Measurements from ENCODE around the gene SLC7A6. TPM values are rescaled to one million over a fixed set of nuclear protein-coding genes. Genes with fewer than 3 reads are reported as not detected.

The SLC7A6 gene
- total RNA-seq, 1 donor from 2014 or later, result 9.4 TPM

DNA sequence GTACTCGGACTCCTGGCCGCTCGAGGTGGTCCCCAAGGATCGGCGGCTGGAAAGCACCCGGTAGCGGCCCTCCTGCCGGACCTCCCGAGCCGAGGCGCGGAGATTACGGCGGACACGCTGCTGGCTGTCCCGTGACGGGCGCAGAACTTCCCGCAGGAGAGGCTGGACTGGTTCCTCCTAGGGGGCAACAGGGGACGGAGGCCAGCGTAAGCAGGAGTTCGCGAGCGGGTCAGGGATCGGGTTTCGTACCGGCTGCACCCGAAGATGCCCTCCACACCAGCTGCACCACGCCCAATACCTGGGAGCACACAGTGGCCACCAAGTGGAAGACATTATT, 46.1 kb downstream of the SLC7A6 start:
- Histone ChIP-seq H3K9me3 (ENCODE audit: control insufficient read depth in 3 of 3, low read length in 3 of 3) (no peaks in the 10 kb centered on the region), H3K27ac (ENCODE audit: low read depth, low read length) (peak overlapping the region; percentile 78), H3K4me1 (ENCODE audit: control insufficient read depth in 3 of 3, insufficient read depth in 3 of 3, low read length in 3 of 3) (peaks cover 21 to 39% (median 23%) of the 10 kb centered on the region in 3 donors), H3K9ac (ENCODE audit: low read depth in 1 of 3, low read length in 3 of 3) (peak overlapping the region; percentile 80 to 97 (median 95)), H3K27me3 (ENCODE audit: control insufficient read depth in 3 of 3, insufficient read depth in 3 of 3, low read length in 3 of 3) (no peaks in the 10 kb centered on the region), H3K36me3 (ENCODE audit: control insufficient read depth in 3 of 3, insufficient read depth in 3 of 3, low read length in 3 of 3) (peaks cover 15 to 29% (median 18%) of the 10 kb centered on the region in 3 donors), H3K4me3 (ENCODE audit: low read length in 3 of 3) (peak overlapping the region; percentile 91 to 99 (median 99))

DNA sequence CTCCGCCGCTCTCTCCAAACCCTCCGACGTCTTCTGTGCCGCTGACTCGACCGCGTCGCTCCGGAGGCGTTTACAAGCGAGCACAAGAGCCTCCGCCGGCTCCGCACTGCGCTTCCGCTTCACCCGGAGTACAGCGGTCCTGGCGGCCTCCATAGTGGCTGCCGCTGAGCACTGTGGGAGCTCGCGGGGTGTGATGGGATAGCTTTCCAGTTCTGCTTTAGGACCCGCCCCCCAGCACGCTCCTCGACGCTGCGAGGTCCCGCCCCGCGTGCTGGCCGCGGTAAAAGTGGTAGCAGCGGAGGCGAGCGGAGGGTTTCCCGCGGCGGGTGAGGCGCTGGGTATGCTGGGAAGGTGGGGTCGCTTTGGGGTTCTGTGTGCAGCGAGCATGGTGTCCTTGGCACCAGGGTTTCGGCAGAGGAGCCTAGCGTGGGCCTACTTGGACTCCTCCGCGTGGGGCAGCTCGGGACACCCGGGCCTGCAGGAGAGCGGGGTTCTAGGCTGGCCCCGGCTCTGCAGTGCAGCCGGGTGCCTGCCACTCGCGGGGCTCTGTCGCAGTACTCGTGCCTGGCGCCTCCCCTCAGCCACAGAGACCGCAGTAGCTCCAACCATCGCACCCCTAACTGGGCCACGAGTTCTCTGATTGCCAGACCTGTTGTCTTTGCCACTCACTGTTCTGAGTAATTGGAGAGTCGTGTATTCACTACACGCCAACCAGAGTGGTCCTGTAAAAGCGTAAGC, 46.6 kb downstream of the SLC7A6 start, which contains the start of the genes PRMT7 and SLC7A6OS:
TSS of gene PRMT7 (plus strand) at position 246 of the 738 bp plus-strand sequence. CDS start 4,961 bp downstream, outside the sequence.
TSS of gene SLC7A6OS (minus strand) at position 173 of the 738 bp plus-strand sequence. CDS start at position 153, 20 bp downstream.
- Histone ChIP-seq H3K4me3 (ENCODE audit: low read length in 3 of 3) (peak within 1 kb of the TSS; percentile 91 to 99 (median 99)), H3K9me3 (ENCODE audit: control insufficient read depth in 3 of 3, low read length in 3 of 3) (no peaks in the 10 kb centered on the region), H3K9ac (ENCODE audit: low read depth in 1 of 3, low read length in 3 of 3) (peak within 1 kb of the TSS; percentile 80 to 97 (median 95)), H3K4me1 (ENCODE audit: control insufficient read depth in 3 of 3, insufficient read depth in 3 of 3, low read length in 3 of 3) (peaks cover 21 to 39% (median 23%) of the 10 kb centered on the region in 3 donors), H3K36me3 (ENCODE audit: control insufficient read depth in 3 of 3, insufficient read depth in 3 of 3, low read length in 3 of 3) (peaks cover 17 to 35% (median 19%) of the 10 kb centered on the region in 3 donors), H3K27ac (ENCODE audit: low read depth, low read length) (peak within 1 kb of the TSS; percentile 78), H3K27me3 (ENCODE audit: control insufficient read depth in 3 of 3, insufficient read depth in 3 of 3, low read length in 3 of 3) (no peaks in the 10 kb centered on the region)

DNA sequence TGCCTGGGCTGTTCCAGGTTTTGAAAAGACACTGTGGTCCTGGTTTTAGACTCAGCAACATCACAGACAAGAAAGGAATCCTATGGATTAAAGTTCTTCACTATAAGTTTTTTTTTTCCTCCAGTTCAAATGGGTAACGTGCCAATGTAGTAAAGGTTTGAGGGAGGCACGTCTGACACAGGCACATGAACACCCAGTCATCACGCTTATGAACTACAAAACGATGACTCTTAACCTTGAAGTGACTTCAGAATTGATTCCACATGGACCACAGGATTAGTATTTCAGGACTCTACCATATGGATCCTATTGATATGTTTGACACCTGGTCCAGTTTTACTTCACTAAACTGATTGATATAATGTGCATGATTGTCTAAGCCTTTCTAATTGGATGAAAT, 48.8 kb downstream of the SLC7A6 start:
- peaks cover 21 to 39% (median 23%) of the 10 kb centered on the region in 3 donors for H3K4me1 ChIP-seq (ENCODE audit: control insufficient read depth in 3 of 3, insufficient read depth in 3 of 3, low read length in 3 of 3)
- H3K9ac ChIP-seq (ENCODE audit: low read depth in 1 of 3, low read length in 3 of 3), result no peak overlapping the region
- H3K4me3 ChIP-seq (ENCODE audit: low read length in 3 of 3), result no peak overlapping the region
- no peaks in the 10 kb centered on the region for H3K27me3 ChIP-seq (ENCODE audit: control insufficient read depth in 3 of 3, insufficient read depth in 3 of 3, low read length in 3 of 3)
- H3K9me3 ChIP-seq (ENCODE audit: control insufficient read depth in 3 of 3, low read length in 3 of 3), result no peaks in the 10 kb centered on the region
- peaks cover 22 to 36% (median 23%) of the 10 kb centered on the region in 3 donors for H3K36me3 ChIP-seq (ENCODE audit: control insufficient read depth in 3 of 3, insufficient read depth in 3 of 3, low read length in 3 of 3)
- no peak overlapping the region for H3K27ac ChIP-seq (ENCODE audit: low read depth, low read length)

DNA sequence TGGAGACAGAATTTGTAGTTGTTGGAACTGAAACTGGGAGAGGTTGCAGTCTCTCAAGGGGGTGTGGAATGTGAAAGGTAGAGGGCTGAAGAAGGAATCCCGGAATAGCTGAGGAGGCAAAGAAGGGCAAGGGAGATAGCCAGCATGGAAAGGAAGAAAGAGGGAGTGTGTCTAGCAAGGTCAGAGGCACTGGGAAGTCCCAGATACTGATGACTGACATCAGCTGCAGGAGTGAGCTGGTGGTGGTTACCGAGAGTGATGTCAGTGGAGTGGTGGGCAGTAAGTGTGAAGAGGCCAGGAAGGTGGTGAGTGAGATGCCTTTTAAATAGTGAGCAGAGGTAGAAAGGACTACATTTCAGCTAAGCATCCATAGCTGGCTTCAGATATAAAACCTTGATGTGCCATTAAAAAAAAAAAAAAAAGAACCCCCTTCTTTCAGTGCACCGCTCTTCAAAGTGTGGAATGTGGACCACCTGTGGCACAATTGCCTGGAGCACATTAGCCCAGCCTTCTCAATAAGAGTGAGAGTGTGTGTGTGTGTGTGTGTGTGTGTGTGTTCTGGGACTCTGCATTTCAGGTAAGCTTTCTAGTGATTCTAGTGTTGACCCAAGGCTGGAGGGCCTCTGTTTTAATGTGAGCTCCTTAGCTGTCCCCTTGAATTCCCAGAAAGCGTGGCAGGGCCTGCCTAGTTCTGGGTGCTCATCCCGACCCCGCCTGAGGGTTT, 55.0 kb downstream of the SLC7A6 start:
- peaks cover 26 to 46% (median 44%) of the 10 kb centered on the region in 3 donors for H3K36me3 ChIP-seq (ENCODE audit: control insufficient read depth in 3 of 3, insufficient read depth in 3 of 3, low read length in 3 of 3)
- H3K27me3 ChIP-seq (ENCODE audit: control insufficient read depth in 3 of 3, insufficient read depth in 3 of 3, low read length in 3 of 3), result no peaks in the 10 kb centered on the region
- no peaks in the 10 kb centered on the region for H3K9me3 ChIP-seq (ENCODE audit: control insufficient read depth in 3 of 3, low read length in 3 of 3)
- H3K9ac ChIP-seq (ENCODE audit: low read depth in 1 of 3, low read length in 3 of 3), result no peak overlapping the region
- H3K4me3 ChIP-seq (ENCODE audit: low read length in 3 of 3), result no peak overlapping the region
- no peak overlapping the region for H3K27ac ChIP-seq (ENCODE audit: low read depth, low read length)
- no peaks in the 10 kb centered on the region for H3K4me1 ChIP-seq (ENCODE audit: control insufficient read depth in 3 of 3, insufficient read depth in 3 of 3, low read length in 3 of 3)

DNA sequence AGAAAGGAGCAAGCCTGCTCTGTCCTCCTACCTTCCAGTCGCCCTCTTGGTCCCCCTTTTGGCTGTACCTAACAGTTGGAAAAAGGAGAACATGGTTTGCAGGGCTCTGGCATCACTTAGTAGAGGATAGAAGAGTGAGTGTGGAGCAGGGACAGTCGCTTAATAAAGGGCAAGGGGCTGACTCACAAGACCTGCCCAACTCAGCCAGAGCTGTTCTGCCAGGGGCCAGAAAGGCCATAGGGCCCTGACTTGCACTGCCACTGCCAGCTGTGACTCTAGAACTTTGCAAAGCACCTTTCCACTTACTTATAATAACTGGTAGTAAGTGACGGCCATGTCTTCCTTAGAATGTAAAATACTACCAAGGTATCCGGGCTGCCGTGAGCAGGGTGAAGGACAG, 60.0 kb downstream of the SLC7A6 start:
- H3K36me3 ChIP-seq (ENCODE audit: control insufficient read depth in 3 of 3, insufficient read depth in 3 of 3, low read length in 3 of 3), result peaks cover 25 to 50% (median 46%) of the 10 kb centered on the region in 3 donors
- H3K27ac ChIP-seq (ENCODE audit: low read depth, low read length), result no peak overlapping the region
- H3K4me1 ChIP-seq (ENCODE audit: control insufficient read depth in 3 of 3, insufficient read depth in 3 of 3, low read length in 3 of 3), result peaks cover 0 to 10% (median 7%) of the 10 kb centered on the region in 3 donors
- H3K9ac ChIP-seq (ENCODE audit: low read depth in 1 of 3, low read length in 3 of 3), result no peak overlapping the region
- H3K27me3 ChIP-seq (ENCODE audit: control insufficient read depth in 3 of 3, insufficient read depth in 3 of 3, low read length in 3 of 3), result no peaks in the 10 kb centered on the region
- H3K4me3 ChIP-seq (ENCODE audit: low read length in 3 of 3), result no peak overlapping the region
- no peaks in the 10 kb centered on the region for H3K9me3 ChIP-seq (ENCODE audit: control insufficient read depth in 3 of 3, low read length in 3 of 3)

DNA sequence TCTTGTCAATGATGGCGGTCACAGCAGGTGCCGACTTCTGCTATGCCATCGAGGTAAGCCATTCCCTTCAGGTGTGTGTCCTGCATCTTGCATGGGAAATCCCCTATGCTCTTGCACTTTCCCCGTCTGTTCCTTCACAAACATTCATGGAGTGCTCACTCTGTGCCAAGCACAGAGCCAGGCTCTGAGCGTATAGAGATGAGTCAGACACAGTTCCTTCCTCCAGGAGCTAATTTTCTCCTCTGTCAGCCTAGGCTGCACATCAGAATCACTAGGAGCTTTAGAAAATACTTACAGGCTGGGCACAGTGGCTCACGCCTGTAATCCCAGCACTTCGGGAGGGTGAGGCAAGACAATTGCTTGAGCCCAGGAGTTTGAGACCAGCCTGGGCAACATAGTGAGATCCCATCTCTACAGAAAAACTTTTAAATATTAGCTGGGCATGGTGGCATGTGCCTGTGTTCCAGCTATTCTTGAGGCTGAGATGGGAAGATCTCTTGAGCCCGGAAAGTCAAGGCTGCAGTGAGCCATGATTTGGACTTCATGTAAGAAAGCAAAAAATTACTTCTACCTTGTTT, 60.5 kb downstream of the SLC7A6 start:
- Histone ChIP-seq H3K36me3 (ENCODE audit: control insufficient read depth in 3 of 3, insufficient read depth in 3 of 3, low read length in 3 of 3) (peaks cover 22 to 49% (median 40%) of the 10 kb centered on the region in 3 donors), H3K9ac (ENCODE audit: low read depth in 1 of 3, low read length in 3 of 3) (no peak overlapping the region), H3K4me1 (ENCODE audit: control insufficient read depth in 3 of 3, insufficient read depth in 3 of 3, low read length in 3 of 3) (peaks cover 0 to 10% (median 7%) of the 10 kb centered on the region in 3 donors), H3K27ac (ENCODE audit: low read depth, low read length) (no peak overlapping the region), H3K27me3 (ENCODE audit: control insufficient read depth in 3 of 3, insufficient read depth in 3 of 3, low read length in 3 of 3) (no peaks in the 10 kb centered on the region), H3K4me3 (ENCODE audit: low read length in 3 of 3) (no peak overlapping the region), H3K9me3 (ENCODE audit: control insufficient read depth in 3 of 3, low read length in 3 of 3) (no peaks in the 10 kb centered on the region)

DNA sequence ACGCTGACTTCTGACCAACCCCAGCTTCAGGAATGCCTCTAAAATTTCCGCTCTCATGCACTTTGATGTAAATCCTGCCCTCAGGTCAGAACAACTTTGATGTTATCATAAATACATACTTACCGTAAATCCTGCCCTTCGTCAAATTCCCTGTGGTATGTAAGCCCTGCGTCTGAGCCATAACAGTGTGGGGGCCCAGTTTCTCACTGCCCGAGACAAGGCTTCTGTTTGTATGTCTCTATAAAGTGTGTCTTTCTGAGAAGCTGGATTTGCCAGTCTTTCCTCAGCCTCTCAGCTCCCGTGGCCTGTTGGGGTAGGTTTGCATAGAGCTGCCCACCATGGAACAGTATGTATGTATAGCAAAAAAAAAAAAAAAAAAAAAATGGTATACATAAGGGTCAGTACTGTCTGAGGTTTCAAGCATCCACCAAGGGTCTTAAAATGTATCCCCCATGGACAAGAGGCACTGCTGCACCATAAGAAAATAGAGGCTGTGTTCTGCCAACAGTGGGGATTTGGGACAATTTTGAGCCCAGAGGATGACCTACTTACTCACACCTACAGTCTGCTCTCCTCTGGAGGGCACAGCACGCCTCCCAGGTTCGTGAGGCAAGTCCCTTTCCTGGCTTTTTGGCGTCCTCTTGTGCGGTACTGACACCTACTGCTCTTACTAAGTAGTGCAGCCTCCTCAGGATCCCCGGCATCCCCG, 64.0 kb downstream of the SLC7A6 start:
- Histone ChIP-seq H3K9me3 (ENCODE audit: control insufficient read depth in 3 of 3, low read length in 3 of 3) (no peaks in the 10 kb centered on the region), H3K36me3 (ENCODE audit: control insufficient read depth in 3 of 3, insufficient read depth in 3 of 3, low read length in 3 of 3) (peaks cover 24 to 45% (median 38%) of the 10 kb centered on the region in 3 donors), H3K9ac (ENCODE audit: low read depth in 1 of 3, low read length in 3 of 3) (no peak overlapping the region), H3K27ac (ENCODE audit: low read depth, low read length) (no peak overlapping the region), H3K27me3 (ENCODE audit: control insufficient read depth in 3 of 3, insufficient read depth in 3 of 3, low read length in 3 of 3) (no peaks in the 10 kb centered on the region), H3K4me1 (ENCODE audit: control insufficient read depth in 3 of 3, insufficient read depth in 3 of 3, low read length in 3 of 3) (peaks cover 6 to 18% (median 14%) of the 10 kb centered on the region in 3 donors), H3K4me3 (ENCODE audit: low read length in 3 of 3) (no peak overlapping the region)

DNA sequence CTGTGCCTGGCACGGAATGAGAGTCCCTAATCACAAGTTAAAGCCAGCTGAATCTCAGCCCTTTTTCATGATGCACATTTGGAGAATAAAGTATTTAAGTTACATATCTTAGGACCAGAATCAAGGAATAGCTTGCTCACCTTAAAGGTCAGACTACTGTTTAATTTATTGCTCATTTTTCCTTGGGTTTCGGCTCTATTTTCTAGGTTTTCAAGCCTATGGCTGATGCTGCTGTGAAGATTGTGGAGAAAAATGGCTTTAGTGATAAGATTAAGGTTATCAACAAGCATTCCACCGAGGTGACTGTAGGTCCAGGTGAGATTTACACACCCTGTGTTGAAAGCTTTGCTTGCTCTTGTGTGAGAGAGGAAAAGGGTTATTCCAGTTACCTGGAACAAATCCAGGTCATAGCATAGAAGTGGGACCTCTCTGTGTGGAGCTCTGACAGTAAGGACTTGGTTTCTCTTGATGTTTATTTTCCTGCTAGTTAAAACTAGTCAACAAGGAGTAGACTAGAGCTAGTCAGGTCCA, 64.6 kb downstream of the SLC7A6 start:
- Histone ChIP-seq H3K4me1 (ENCODE audit: control insufficient read depth in 3 of 3, insufficient read depth in 3 of 3, low read length in 3 of 3) (peaks cover 12 to 23% (median 17%) of the 10 kb centered on the region in 3 donors), H3K27me3 (ENCODE audit: control insufficient read depth in 3 of 3, insufficient read depth in 3 of 3, low read length in 3 of 3) (no peaks in the 10 kb centered on the region), H3K27ac (ENCODE audit: low read depth, low read length) (no peak overlapping the region), H3K4me3 (ENCODE audit: low read length in 3 of 3) (no peak overlapping the region), H3K9ac (ENCODE audit: low read depth in 1 of 3, low read length in 3 of 3) (no peak overlapping the region), H3K36me3 (ENCODE audit: control insufficient read depth in 3 of 3, insufficient read depth in 3 of 3, low read length in 3 of 3) (peaks cover 23 to 40% (median 34%) of the 10 kb centered on the region in 3 donors), H3K9me3 (ENCODE audit: control insufficient read depth in 3 of 3, low read length in 3 of 3) (no peaks in the 10 kb centered on the region)

DNA sequence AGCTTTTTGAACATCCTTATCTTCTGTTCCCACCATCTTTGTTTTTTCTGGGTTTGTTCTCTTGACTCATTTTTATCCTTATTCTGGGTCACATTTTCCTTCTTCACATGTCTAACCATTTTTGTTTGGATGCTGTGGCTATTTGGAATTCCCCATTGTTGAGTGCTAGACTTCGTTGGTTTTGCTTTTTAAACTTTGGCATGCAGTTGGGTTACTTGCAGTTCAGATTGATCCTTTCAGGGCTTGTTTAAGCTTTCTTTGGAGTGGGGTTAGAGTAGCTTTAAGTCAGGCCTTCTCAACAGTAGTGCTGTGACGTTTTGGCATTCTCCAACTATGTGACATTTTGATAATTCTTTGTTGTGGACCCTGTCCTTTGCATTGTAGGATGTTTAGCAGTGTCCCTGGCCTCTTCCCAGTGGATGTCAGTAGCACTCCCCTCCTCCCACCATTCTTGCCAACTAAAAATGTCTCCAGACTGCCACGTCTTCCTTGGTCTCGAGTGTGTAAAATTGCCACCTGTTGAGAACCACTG, 67.6 kb downstream of the SLC7A6 start:
- Histone ChIP-seq H3K4me3 (ENCODE audit: low read length in 3 of 3) (no peak overlapping the region), H3K4me1 (ENCODE audit: control insufficient read depth in 3 of 3, insufficient read depth in 3 of 3, low read length in 3 of 3) (peaks cover 12 to 26% (median 21%) of the 10 kb centered on the region in 3 donors), H3K27me3 (ENCODE audit: control insufficient read depth in 3 of 3, insufficient read depth in 3 of 3, low read length in 3 of 3) (no peaks in the 10 kb centered on the region), H3K36me3 (ENCODE audit: control insufficient read depth in 3 of 3, insufficient read depth in 3 of 3, low read length in 3 of 3) (peaks cover 11 to 21% (median 16%) of the 10 kb centered on the region in 3 donors), H3K27ac (ENCODE audit: low read depth, low read length) (peak overlapping the region; percentile 19), H3K9me3 (ENCODE audit: control insufficient read depth in 3 of 3, low read length in 3 of 3) (no peaks in the 10 kb centered on the region), H3K9ac (ENCODE audit: low read depth in 1 of 3, low read length in 3 of 3) (peak overlapping the region in 1 of 3 donors; percentile 57)

Measured in skeletal muscle tissue (tissue), 4 donors.